ENCODE data around the gene PSMA8.

DNA sequence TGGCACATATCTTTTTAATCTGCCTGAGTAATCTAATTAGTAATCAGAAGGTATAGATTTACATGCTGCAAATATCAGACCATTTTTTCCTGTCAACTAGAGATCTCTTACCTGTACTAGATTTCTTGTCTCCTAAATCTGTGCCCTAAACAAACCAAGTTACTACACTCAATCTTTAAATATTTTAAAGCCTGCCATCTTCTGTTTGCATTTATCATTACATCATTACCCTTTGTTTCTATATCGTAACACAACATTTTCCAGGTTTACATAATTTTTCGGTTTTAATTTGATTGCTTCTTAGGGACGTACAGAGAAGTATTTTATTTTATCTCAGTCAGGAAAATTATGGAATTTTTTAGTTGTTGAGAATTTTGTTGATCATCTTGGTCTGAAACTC, 25.7 kb downstream of the PSMA8 start:
- TF ChIP-seq, protein P1, sequence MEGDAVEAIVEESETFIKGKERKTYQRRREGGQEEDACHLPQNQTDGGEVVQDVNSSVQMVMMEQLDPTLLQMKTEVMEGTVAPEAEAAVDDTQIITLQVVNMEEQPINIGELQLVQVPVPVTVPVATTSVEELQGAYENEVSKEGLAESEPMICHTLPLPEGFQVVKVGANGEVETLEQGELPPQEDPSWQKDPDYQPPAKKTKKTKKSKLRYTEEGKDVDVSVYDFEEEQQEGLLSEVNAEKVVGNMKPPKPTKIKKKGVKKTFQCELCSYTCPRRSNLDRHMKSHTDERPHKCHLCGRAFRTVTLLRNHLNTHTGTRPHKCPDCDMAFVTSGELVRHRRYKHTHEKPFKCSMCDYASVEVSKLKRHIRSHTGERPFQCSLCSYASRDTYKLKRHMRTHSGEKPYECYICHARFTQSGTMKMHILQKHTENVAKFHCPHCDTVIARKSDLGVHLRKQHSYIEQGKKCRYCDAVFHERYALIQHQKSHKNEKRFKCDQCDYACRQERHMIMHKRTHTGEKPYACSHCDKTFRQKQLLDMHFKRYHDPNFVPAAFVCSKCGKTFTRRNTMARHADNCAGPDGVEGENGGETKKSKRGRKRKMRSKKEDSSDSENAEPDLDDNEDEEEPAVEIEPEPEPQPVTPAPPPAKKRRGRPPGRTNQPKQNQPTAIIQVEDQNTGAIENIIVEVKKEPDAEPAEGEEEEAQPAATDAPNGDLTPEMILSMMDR (conservative IDR thresholded peaks at IDR 0.05) = peak; percentile 38; the same call in 1 of the 2 replicates
- no peak for TF ChIP-seq EZH2 (IDR thresholded peaks at IDR 0.05; ENCODE audit: low read depth)
